Liver (tissue), 9 donors: ENCODE results near the gene ZFYVE27. TPM values are rescaled to one million over a fixed set of nuclear protein-coding genes. Genes with fewer than 3 reads are reported as not detected.
A peak's percentile ranks its signal among the peaks of the same experiment; 100 is the strongest.

ENCODE experiments used
- DNase-seq: peaks from one replicate; pipeline ENCODE4 v3.0.0-alpha.2; 2017; ENCODE audit warnings: low spot score
- H3K27ac ChIP-seq, 2 donors: one replicate each; pipeline ENCODE4 v1.7.0; 2013; ENCODE audit warnings: inconsistent platforms in 2 of 2, low read length in 2 of 2, control low read depth in 1 of 2, low read depth in 1 of 2, mild to moderate bottlenecking in 1 of 2
- H3K27me3 ChIP-seq, 4 donors: one replicate each; pipeline versions ENCODE4 v1.6.1 to v1.7.0; 2013; ENCODE audit warnings: low read length in 3 of 4, inconsistent platforms in 1 of 4, mild to moderate bottlenecking in 1 of 4, moderate library complexity in 1 of 4; ENCODE audit not compliant: control insufficient read depth in 4 of 4, insufficient read depth in 4 of 4
- H3K36me3 ChIP-seq, 4 donors: one replicate each; pipeline versions ENCODE4 v1.6.1 to v1.7.0; 2013; ENCODE audit warnings: low read length in 3 of 4, mild to moderate bottlenecking in 3 of 4, low read depth in 1 of 4, moderate library complexity in 1 of 4; ENCODE audit not compliant: control insufficient read depth in 4 of 4, insufficient read depth in 3 of 4
- H3K4me1 ChIP-seq, 4 donors: one replicate each; pipeline versions ENCODE4 v1.6.1 to v1.7.0; 2013; ENCODE audit warnings: low read length in 3 of 4, mild to moderate bottlenecking in 3 of 4, moderate library complexity in 1 of 4; ENCODE audit not compliant: control insufficient read depth in 4 of 4, insufficient read depth in 4 of 4
- H3K4me3 ChIP-seq, 3 donors: one replicate each; pipeline versions ENCODE4 v1.6.1 to v1.7.0; 2013; ENCODE audit warnings: low read length in 3 of 3, control low read depth in 1 of 3, low read depth in 1 of 3, mild to moderate bottlenecking in 1 of 3
- H3K9ac ChIP-seq, 2 donors: one replicate each; pipeline ENCODE4 v1.7.0; 2013; ENCODE audit warnings: low read length in 2 of 2, mild to moderate bottlenecking in 2 of 2, moderate library complexity in 2 of 2, control low read depth in 1 of 2, low read depth in 1 of 2
- H3K9me3 ChIP-seq, 4 donors: one replicate each; pipeline versions ENCODE4 v1.6.1 to v1.7.0; 2013; ENCODE audit warnings: low read length in 3 of 4; ENCODE audit not compliant: control insufficient read depth in 4 of 4
- ATF3 ChIP-seq: IDR thresholded peaks from 2 replicates; pipeline ENCODE4 v1.6.1; 2016; ENCODE audit warnings: antibody characterized with exemption
- CTCF ChIP-seq: fragments of 150-350 bp; IDR thresholded peaks from 2 replicates; pipeline ENCODE4 v1.5.1; 2017; ENCODE audit warnings: improper control_type of control experiment, low read depth, low read length; ENCODE audit not compliant: missing input control
- GABPA ChIP-seq, 2 donors: IDR thresholded peaks in 1 of 2; conservative IDR thresholded peaks in 1 of 2; 2 replicates each; pipeline ENCODE4 v1.6.1; 2016; ENCODE audit warnings: antibody characterized with exemption in 2 of 2, mild to moderate bottlenecking in 1 of 2, moderate library complexity in 1 of 2
- HNF4A ChIP-seq, 2 donors: conservative IDR thresholded peaks; 2 replicates each; pipeline ENCODE4 v1.6.1; 2016; ENCODE audit warnings: antibody characterized with exemption in 2 of 2, mild to moderate bottlenecking in 2 of 2
- JUND ChIP-seq, 2 donors: IDR thresholded peaks; 2 replicates each; pipeline ENCODE4 v1.6.1; 2016; ENCODE audit warnings: antibody characterized with exemption in 2 of 2
- MAX ChIP-seq: IDR thresholded peaks from 2 replicates; pipeline ENCODE4 v1.6.1; 2016; ENCODE audit warnings: antibody characterized with exemption
- NR2F2 ChIP-seq: IDR thresholded peaks from 2 replicates; pipeline ENCODE4 v1.6.1; 2016; ENCODE audit warnings: antibody characterized with exemption
- RAD21 ChIP-seq, 2 donors: IDR thresholded peaks; 2 replicates each; pipeline ENCODE4 v1.6.1; 2016; ENCODE audit warnings: antibody characterized with exemption in 2 of 2, mild to moderate bottlenecking in 2 of 2
- RXRA ChIP-seq, 2 donors: IDR thresholded peaks; 2 replicates each; pipeline ENCODE4 v1.6.1; 2017 to 2018; ENCODE audit warnings: antibody characterized with exemption in 2 of 2, mild to moderate bottlenecking in 1 of 2
- SP1 ChIP-seq: IDR thresholded peaks from 2 replicates; pipeline ENCODE4 v1.6.1; 2018; ENCODE audit warnings: antibody characterized with exemption, mild to moderate bottlenecking
- YY1 ChIP-seq: IDR thresholded peaks from 2 replicates; pipeline ENCODE4 v1.6.1; 2016; ENCODE audit warnings: antibody characterized with exemption, mild to moderate bottlenecking
- ZBTB33 ChIP-seq: IDR thresholded peaks from 2 replicates; pipeline ENCODE4 v1.6.1; 2016; ENCODE audit warnings: antibody characterized with exemption
- WGBS: extraction: QIAGEN DNeasy Blood & Tissue Kit; methylation state at CpG from one replicate; pipeline ENCODE4 v1.1.7; 2013; 5-methylcytosine and 5-hydroxymethylcytosine counted together
- polyA plus RNA-seq, 2 donors: library from polyadenylated mRNA; stranded (reverse) in 1 of 2; unstranded in 1 of 2; fragments of 200-250 nt in 1 of 2; fragments of >200 nt in 1 of 2; fragmentation: Nextera tagmentation in 1 of 2; extraction: Ambion mirVana in 1 of 2; gene quantifications; one replicate each; pipeline versions ENCODE4 v1.2.1 to v1.2.3, GENCODE V29; 2013 to 2015
- total RNA-seq, 2 donors: library from RNA; depleted of rRNA; stranded (reverse); fragments of >200 nt; gene quantifications; one replicate each; pipeline ENCODE4 v1.2.3, GENCODE V29; 2014
- donor health status: healthy.
- donor health status: healthy.
- donor health status: healthy.
- donor health status: healthy.
- donor health status: healthy.

The ZFYVE27 gene
- total and polyA plus RNA-seq, 4 donors = 10.2 to 25.9 (median 13.1) TPM

DNA sequence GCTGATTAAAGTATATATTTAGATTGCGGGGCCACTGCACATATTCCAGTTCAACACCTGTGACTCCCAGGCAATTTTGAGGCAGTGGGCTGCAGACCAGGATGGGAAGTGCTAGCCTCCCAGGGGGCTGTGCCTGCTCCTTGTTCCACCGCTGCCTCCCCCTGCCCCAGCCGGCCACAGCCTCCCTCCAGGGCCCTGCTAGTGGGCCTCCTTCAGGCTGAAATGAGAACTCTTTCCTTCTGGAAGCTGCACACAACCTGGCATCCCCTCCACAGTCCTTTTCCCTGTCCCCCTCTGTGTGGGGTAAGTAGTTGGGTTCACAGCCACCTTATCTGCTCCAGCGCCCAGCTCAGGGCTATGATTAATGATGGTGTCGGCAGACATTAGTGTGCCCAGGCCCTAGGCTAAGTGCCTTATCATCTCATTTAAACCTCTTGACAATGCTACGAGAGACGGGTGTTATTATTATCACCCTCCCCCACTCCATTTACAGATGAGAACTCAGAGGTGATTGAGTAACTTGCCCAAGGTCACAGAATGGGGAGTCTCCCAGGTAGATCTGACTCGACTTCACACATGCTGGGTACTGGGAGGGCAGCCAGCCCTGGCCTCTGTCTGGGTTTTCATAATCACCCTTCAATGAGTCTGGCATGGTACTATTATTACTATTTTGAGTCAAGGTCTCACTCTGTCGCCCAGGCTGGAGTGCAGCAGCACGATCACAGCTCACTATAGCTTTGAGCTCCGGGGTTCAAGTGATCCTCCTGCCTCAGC is 45.7 kb downstream of the ZFYVE27 start (continued):
- TF ChIP-seq CTCF (no peak), YY1 (no peak), RXRA (IDR thresholded peaks at IDR 0.05) (no peak), NR2F2 (no peak), SP1 (no peak), ATF3 (no peak), GABPA (IDR thresholded peaks at IDR 0.05 in 1 of 2, conservative IDR thresholded peaks at IDR 0.05 in 1 of 2) (no peak), MAX (no peak), HNF4A (conservative IDR thresholded peaks at IDR 0.05) (no peak)

- 81% methylated on average over 9 of the region's 9 CpGs for WGBS
- TF ChIP-seq ZBTB33 = no peak
- no peak for TF ChIP-seq RAD21 (IDR thresholded peaks at IDR 0.05)
- no peak for TF ChIP-seq MAX
- no peak for TF ChIP-seq CTCF
- no peak for TF ChIP-seq JUND (IDR thresholded peaks at IDR 0.05)
- peak; percentile 25 for TF ChIP-seq NR2F2
- H3K9me3 ChIP-seq = no peaks in the 10 kb centered on the region
- H3K4me3 ChIP-seq = no peak overlapping the region
- H3K27ac ChIP-seq = no peak overlapping the region
- H3K9ac ChIP-seq = no peak overlapping the region
- no peaks in the 10 kb centered on the region for H3K27me3 ChIP-seq
- H3K36me3 ChIP-seq = no peaks in the 10 kb centered on the region
- no peak for DNase-seq
- peaks cover 0 to 5% (median 0%) of the 10 kb centered on the region in 4 donors for H3K4me1 ChIP-seq
Measured at GRCh38 chr10:97784200-97784810, 47.4 kb downstream of the ZFYVE27 start.
